H1 (cell line): ENCODE measurements around the gene SEMA4C. TPM values are rescaled to one million over a fixed set of nuclear protein-coding genes. Genes with fewer than 3 reads are reported as not detected.

Experiments used
- CTCF ChIA-PET: fragments of 300-600 bp; sonication (Branson Sonifier 250); formaldehyde crosslinking; loops from one replicate; lab custom pipeline; 2021; ENCODE audit not compliant: partially characterized antibody; lab: Charles Lee
- POLR2A ChIA-PET: fragments of 300-600 bp; sonication (Branson Sonifier 250); formaldehyde crosslinking; loops from one replicate; lab custom pipeline; 2021; ENCODE audit warnings: inconsistent platforms; ENCODE audit not compliant: partially characterized antibody; lab: Charles Lee
- DNase-seq, 2 experiments: peaks; one replicate each; pipeline versions ENCODE4 v3.0.0 to v3.0.0-alpha.2; 2010 to 2022; ENCODE audit warnings: low spot score in 2 of 2, low read depth in 1 of 2, mixed read lengths in 1 of 2
- FAIRE-seq: peaks from 2 replicates; lab custom pipeline; 2011; peaks lifted over from hg19 to GRCh38; lab: Jason Lieb, UNC
- H2AFZ ChIP-seq: 2 replicates; pipeline ENCODE4 v1.8.1; 2012; ENCODE audit warnings: low read length, inconsistent platforms
- H2AK5ac ChIP-seq: 2 replicates; pipeline ENCODE4 v1.6.1; 2013; ENCODE audit warnings: low read depth, low read length
- H2BK120ac ChIP-seq: replicated peaks from 2 replicates; pipeline ENCODE3; 2013; ENCODE audit warnings: low read depth, low read length, inconsistent platforms
- H2BK12ac ChIP-seq: 2 replicates; pipeline ENCODE4 v1.6.1; 2013; ENCODE audit warnings: low read depth, low read length
- H2BK15ac ChIP-seq: 2 replicates; pipeline ENCODE4 v1.6.1; 2013; ENCODE audit warnings: low read length
- H2BK20ac ChIP-seq: 2 replicates; pipeline ENCODE4 v1.6.1; 2013; ENCODE audit warnings: low read length
- H2BK5ac ChIP-seq: 2 replicates; pipeline ENCODE4 v1.6.1; 2013; ENCODE audit warnings: low read depth, low read length
- H3K14ac ChIP-seq: 2 replicates; pipeline ENCODE4 v1.6.1; 2013; ENCODE audit warnings: inconsistent platforms; ENCODE audit not compliant: insufficient read length
- H3K18ac ChIP-seq: 2 replicates; pipeline ENCODE4 v1.6.1; 2013; ENCODE audit warnings: low read length; ENCODE audit errors: extremely low read depth
- H3K23ac ChIP-seq: 2 replicates; pipeline ENCODE4 v1.6.1; 2013; ENCODE audit warnings: inconsistent platforms; ENCODE audit not compliant: insufficient read length
- H3K23me2 ChIP-seq: 2 replicates; pipeline ENCODE4 v1.6.1; 2013; ENCODE audit warnings: low read depth, low read length
- H3K27ac ChIP-seq: 2 replicates; pipeline ENCODE4 v1.6.1; 2011; ENCODE audit warnings: low read depth, low read length, inconsistent platforms
- H3K27me3 ChIP-seq, 4 experiments: replicated peaks in 1 of 4; 1 replicate in 1 of 4; 2 replicates in 3 of 4; pipeline versions ENCODE4 v1.6.1 to v1.8.1; 2011 to 2013; ENCODE audit warnings: low read length in 3 of 4, mild to moderate bottlenecking in 3 of 4, inconsistent platforms in 2 of 4, mixed read lengths in 2 of 4, moderate library complexity in 1 of 4; ENCODE audit not compliant: control insufficient read depth in 3 of 4, insufficient read depth in 3 of 4; ENCODE audit errors: extremely low read depth in 1 of 4
- H3K36me3 ChIP-seq, 4 experiments: 2 replicates each; pipeline versions ENCODE4 v1.6.1 to v1.8.1; 2011 to 2013; ENCODE audit warnings: mild to moderate bottlenecking in 4 of 4, low read length in 3 of 4, moderate library complexity in 2 of 4, control low read depth in 1 of 4, inconsistent platforms in 1 of 4; ENCODE audit not compliant: insufficient read depth in 4 of 4, control insufficient read depth in 2 of 4
- H3K4ac ChIP-seq: replicated peaks from 2 replicates; pipeline ENCODE3; 2013; ENCODE audit warnings: low read length, low read depth, mixed read lengths, inconsistent platforms; ENCODE audit not compliant: insufficient read length
- H3K4me1 ChIP-seq, 4 experiments: replicated peaks in 1 of 4; 1 replicate in 1 of 4; 2 replicates in 3 of 4; pipeline versions ENCODE4 v1.6.1 to v1.8.1; 2011 to 2013; ENCODE audit warnings: low read length in 3 of 4, inconsistent platforms in 2 of 4, mixed read lengths in 1 of 4; ENCODE audit not compliant: insufficient read depth in 4 of 4, control insufficient read depth in 3 of 4
- H3K4me2 ChIP-seq, 2 experiments: 2 replicates each; pipeline versions ENCODE4 v1.6.1 to v1.8.1; 2011 to 2013; ENCODE audit warnings: low read depth in 2 of 2, low read length in 2 of 2, control low read depth in 1 of 2, inconsistent platforms in 1 of 2, mild to moderate bottlenecking in 1 of 2; ENCODE audit not compliant: insufficient read depth in 1 of 2
- H3K4me3 ChIP-seq, 4 experiments: fragments of 200-600, 300-600 bp in 1 of 4; sonication (generic), shearing (Covaris generic), sonication (Bioruptor Twin) in 1 of 4; 2 replicates each; pipeline versions ENCODE4 v1.5.1 to v1.8.1; 2011 to 2016; ENCODE audit warnings: low read length in 4 of 4, low read depth in 3 of 4, control low read depth in 2 of 4, inconsistent platforms in 2 of 4, mild to moderate bottlenecking in 2 of 4, mixed read lengths in 1 of 4, moderate library complexity in 1 of 4; ENCODE audit not compliant: insufficient read depth in 2 of 4; ENCODE audit errors: extremely low read depth in 1 of 4
- H3K56ac ChIP-seq: replicated peaks from 2 replicates; pipeline ENCODE3; 2013; ENCODE audit warnings: low read depth, mild to moderate bottlenecking, mixed read lengths, low read length, inconsistent platforms; ENCODE audit not compliant: insufficient read length
- H3K79me1 ChIP-seq: 2 replicates; pipeline ENCODE4 v1.6.1; 2013; ENCODE audit warnings: low read depth, low read length, control low read depth
- H3K79me2 ChIP-seq, 2 experiments: 2 replicates each; pipeline versions ENCODE4 v1.6.1 to v1.8.1; 2012 to 2013; ENCODE audit warnings: low read length in 2 of 2, mild to moderate bottlenecking in 2 of 2, inconsistent platforms in 1 of 2; ENCODE audit not compliant: insufficient read depth in 2 of 2, control insufficient read depth in 1 of 2
- H3K9ac ChIP-seq, 4 experiments: replicated peaks in 1 of 4; 1 replicate in 1 of 4; 2 replicates in 3 of 4; pipeline versions ENCODE4 v1.6.1 to v1.8.1; 2011 to 2013; ENCODE audit warnings: low read depth in 3 of 4, low read length in 3 of 4, control low read depth in 2 of 4, mild to moderate bottlenecking in 2 of 4, moderate library complexity in 2 of 4, inconsistent platforms in 1 of 4; ENCODE audit errors: extremely low read depth in 1 of 4
- H3K9me3 ChIP-seq, 2 experiments: 2 replicates each; pipeline versions ENCODE4 v1.6.1 to v1.8.1; 2012 to 2013; ENCODE audit warnings: mild to moderate bottlenecking in 2 of 2, moderate library complexity in 2 of 2, control low read depth in 1 of 2, inconsistent platforms in 1 of 2, low read depth in 1 of 2, low read length in 1 of 2, mixed read lengths in 1 of 2; ENCODE audit not compliant: insufficient read depth in 2 of 2
- H4K20me1 ChIP-seq, 2 experiments: replicated peaks in 1 of 2; 2 replicates each; pipeline versions ENCODE3 to v1.8.1; 2011 to 2013; ENCODE audit warnings: inconsistent platforms in 2 of 2, low read length in 2 of 2, mild to moderate bottlenecking in 1 of 2; ENCODE audit not compliant: insufficient read depth in 2 of 2, control insufficient read depth in 1 of 2
- H4K5ac ChIP-seq: 2 replicates; pipeline ENCODE4 v1.6.1; 2013; ENCODE audit warnings: low read length, low read depth, mixed read lengths, inconsistent platforms; ENCODE audit not compliant: insufficient read length
- H4K8ac ChIP-seq: 2 replicates; pipeline ENCODE4 v1.8.0; 2013; ENCODE audit warnings: mild to moderate bottlenecking, moderate library complexity, low read length, inconsistent platforms; ENCODE audit not compliant: insufficient read depth; ENCODE audit errors: extremely low read depth
- H4K91ac ChIP-seq: replicated peaks from 2 replicates; pipeline ENCODE3; 2013; ENCODE audit warnings: low read length, mixed read lengths, inconsistent platforms; ENCODE audit not compliant: insufficient read length
- ATF3 ChIP-seq: IDR thresholded peaks from 2 replicates; pipeline ENCODE4 v1.6.1; 2011; ENCODE audit warnings: low read depth, mild to moderate bottlenecking, low read length; ENCODE audit not compliant: insufficient read depth
- CEBPB ChIP-seq: IDR thresholded peaks from 2 replicates; pipeline ENCODE4 v1.6.1; 2012; ENCODE audit warnings: low read depth, low read length
- CREB1 ChIP-seq: IDR thresholded peaks from 2 replicates; pipeline ENCODE4 v1.6.1; 2012; ENCODE audit warnings: inconsistent platforms
- CTBP2 ChIP-seq: IDR thresholded peaks from 2 replicates; pipeline ENCODE4 v1.7.0; 2011; ENCODE audit warnings: borderline replicate concordance, mild to moderate bottlenecking, moderate library complexity, mixed read lengths, low read length; ENCODE audit not compliant: insufficient read depth, insufficient read length
- FOSL1 ChIP-seq: IDR thresholded peaks from 2 replicates; pipeline ENCODE4 v1.6.1; 2011; ENCODE audit warnings: mild to moderate bottlenecking, low read depth, low read length, moderate library complexity; ENCODE audit not compliant: insufficient read depth
- GTF2F1 ChIP-seq: IDR thresholded peaks from 2 replicates; pipeline ENCODE4 v1.6.1; 2012; ENCODE audit warnings: low read depth, low read length, improper control_type of control experiment, borderline replicate concordance
- HDAC6 ChIP-seq: IDR thresholded peaks from one replicate; pipeline ENCODE4 v1.7.1; 2012; ENCODE audit warnings: low read depth, mild to moderate bottlenecking, inconsistent platforms, low read length, moderate library complexity
- JUN ChIP-seq: IDR thresholded peaks from 2 replicates; pipeline ENCODE4 v1.6.1; 2011; ENCODE audit warnings: low read depth, mild to moderate bottlenecking, improper control_type of control experiment, low read length
- JUND ChIP-seq: IDR thresholded peaks from 2 replicates; pipeline ENCODE4 v1.6.1; 2011; ENCODE audit warnings: mild to moderate bottlenecking, improper control_type of control experiment, low read length
- PHF8 ChIP-seq: fragments of 200-600 bp; sonication (generic); conservative IDR thresholded peaks from 2 replicates; pipeline ENCODE4 v1.7.1; 2012; ENCODE audit warnings: low read depth, mild to moderate bottlenecking, inconsistent platforms, low read length, moderate library complexity
- RAD21 ChIP-seq, 2 experiments: IDR thresholded peaks in 1 of 2; conservative IDR thresholded peaks in 1 of 2; 2 replicates each; pipeline ENCODE4 v1.6.1; 2011; ENCODE audit warnings: low read depth in 2 of 2, low read length in 2 of 2, improper control_type of control experiment in 1 of 2, inconsistent platforms in 1 of 2, mild to moderate bottlenecking in 1 of 2, moderate library complexity in 1 of 2
- RBBP5 ChIP-seq: IDR thresholded peaks from 2 replicates; pipeline ENCODE4 v1.7.1; 2012; ENCODE audit warnings: low read depth, mild to moderate bottlenecking, inconsistent platforms, low read length, moderate library complexity, borderline replicate concordance
- SIRT6 ChIP-seq: IDR thresholded peaks from one replicate; pipeline ENCODE4 v1.7.1; 2012; ENCODE audit warnings: low read length, inconsistent platforms
- WGBS, 2 experiments: shearing (Covaris generic) in 1 of 2; methylation state at CpG; one replicate each; pipeline versions ENCODE4 v1.1.6 to v1.1.7; 2013 to 2015; ENCODE audit warnings: low lambda C conversion rate in 2 of 2, mixed read lengths in 2 of 2, inconsistent platforms in 1 of 2, low coverage in 1 of 2, missing lambda C conversion rate in 1 of 2; ENCODE audit not compliant: insufficient replicate concordance in 2 of 2, insufficient coverage in 1 of 2, insufficient read length in 1 of 2; ENCODE audit errors: extremely low coverage in 1 of 2, missing lambda C conversion rate in 1 of 2; 5-methylcytosine and 5-hydroxymethylcytosine counted together
- polyA plus RNA-seq, 7 experiments: library from polyadenylated mRNA; depleted of rRNA in 3 of 7; stranded (reverse) in 5 of 7; unstranded in 2 of 7; fragments of >200 nt in 5 of 7; fragments of 200-250 nt in 2 of 7; gene quantifications; 1 replicate in 5 of 7; 2 replicates in 1 of 7; 4 replicates in 1 of 7; pipeline versions ENCODE4 v1.2.1 to v1.2.3, GENCODE V29; 2011 to 2013; ENCODE audit warnings: missing spikeins in 2 of 7, mixed read lengths in 2 of 7
- total RNA-seq: library from RNA; stranded (reverse); fragmentation: NEBNext Ultra II Directional; extraction: Animal tissue kit (Norgen Biotek cat#: 25700); gene quantifications from 2 replicates; pipeline ENCODE4 v1.2.1, GENCODE V29; 2021

Gene SEMA4C
- total and polyA plus RNA-seq, 2 of the 8 experiments (the other 6 are each of a cell fraction or from before 2014, with no cell fraction given): 47.5 to 67.3 TPM

GRCh38 chr2:96859681-96860064 is 10.2 kb downstream of the SEMA4C start:
- peaks cover 14 to 15% of the 10 kb centered on the region in 2 experiments for H4K20me1 ChIP-seq
- H3K4me3 ChIP-seq: no peak overlapping the region
- H2BK5ac ChIP-seq: no peak overlapping the region; the same call in 1 of the 2 replicates
- no peak for FAIRE-seq
- H3K27ac ChIP-seq: no peak overlapping the region
- no peak overlapping the region for H4K8ac ChIP-seq
- H3K79me2 ChIP-seq: peaks cover 0 to 17% of the 10 kb centered on the region in 2 experiments; a peak in 3 of 4 replicates
- H2AFZ ChIP-seq: no peak overlapping the region
- no peaks in the 10 kb centered on the region for H3K27me3 ChIP-seq
- no peak overlapping the region for H2BK20ac ChIP-seq
- H3K4me1 ChIP-seq: peaks cover 3 to 11% (median 8%) of the 10 kb centered on the region in 4 experiments
- H3K79me1 ChIP-seq: peaks cover 6% of the 10 kb centered on the region; the same call in 1 of the 2 replicates
- H3K14ac ChIP-seq: no peak overlapping the region
- H4K91ac ChIP-seq: no peak overlapping the region
- no peak overlapping the region for H3K56ac ChIP-seq
- H3K9me3 ChIP-seq: no peaks in the 10 kb centered on the region
- 78 to 100% methylated on average over 1 to 4 of the region's 4 CpGs for WGBS, 2 experiments
- POLR2A ChIA-PET: interaction anchor here (0.6 to 5.8 kb wide), 10 partner anchors 8 to 90 kb away, joined by 3 to 49 read pairs (median 5); partner anchors contain the start of gene SEMA4C
- peaks cover 17 to 43% (median 34%) of the 10 kb centered on the region in 4 experiments for H3K36me3 ChIP-seq
- TF ChIP-seq RAD21 (IDR thresholded peaks at IDR 0.05 in 1 of 2, conservative IDR thresholded peaks at IDR 0.05 in 1 of 2; ENCODE audit: low read depth in 2 of 2, low read length in 2 of 2) (no peak), SIRT6 (no peak), HDAC6 (no peak), ATF3 (no peak), JUND (no peak), CREB1 (no peak), PHF8 (no peak), JUN (no peak), CEBPB (no peak), FOSL1 (no peak), GTF2F1 (no peak), CTBP2 (no peak), RBBP5 (no peak)
- no peak overlapping the region for H4K5ac ChIP-seq
- no peak overlapping the region for H2BK12ac ChIP-seq
- no peak overlapping the region for H2AK5ac ChIP-seq
- no peak overlapping the region for H3K4ac ChIP-seq
- H3K23me2 ChIP-seq: peaks cover 10% of the 10 kb centered on the region; the same call in 1 of the 2 replicates
- H3K18ac ChIP-seq: no peak overlapping the region
- no peak overlapping the region for H2BK120ac ChIP-seq
- H3K4me2 ChIP-seq: peak overlapping the region in 1 of 2 experiments; percentile 54; a peak in 1 of 4 replicates
- no peak overlapping the region for H2BK15ac ChIP-seq
- CTCF ChIA-PET: interaction anchor here (1.4 to 8.3 kb wide), 9 partner anchors 9 to 96 kb away, joined by 3 to 89 read pairs (median 21); no protein-coding TSS in a partner anchor
- H3K9ac ChIP-seq: no peak overlapping the region
- no peak overlapping the region for H3K23ac ChIP-seq
- DNase-seq: no peak
